PC-9 (cell line): ENCODE measurements around the gene PYGO1.

Experiments
- EZH2 ChIP-seq: fragments of 200-600 bp; sonication (generic); IDR thresholded peaks from 2 replicates; pipeline ENCODE4 v1.8.0; 2017; ENCODE audit warnings: antibody characterized with exemption, low read depth
- TF ChIP-seq, protein P1 (sequence below): fragments of 200-600 bp; sonication (generic); conservative IDR thresholded peaks from 2 replicates; pipeline ENCODE4 v1.6.1; 2017; ENCODE audit warnings: mixed run types, antibody characterized with exemption, mild to moderate bottlenecking, moderate library complexity

DNA sequence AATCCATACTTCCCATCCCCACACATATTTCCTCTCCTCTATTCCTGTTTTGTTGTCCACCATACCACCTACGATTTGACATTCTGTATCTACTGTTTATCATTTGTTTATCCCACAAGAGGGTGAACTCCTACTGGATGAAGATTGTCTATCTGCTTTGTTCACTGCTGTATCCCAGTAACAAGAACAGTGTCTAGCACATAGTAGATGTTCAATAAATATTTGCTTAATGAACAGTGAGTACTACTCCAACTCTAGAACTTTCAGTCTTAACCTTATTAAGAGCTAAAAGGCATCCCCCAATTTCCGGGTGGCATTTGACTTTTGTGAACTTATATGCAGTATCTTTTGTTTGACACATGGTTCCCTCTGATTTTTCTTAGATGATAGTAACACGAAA lies 1.3 kb downstream of the PYGO1 start:
- TF ChIP-seq, protein P1, sequence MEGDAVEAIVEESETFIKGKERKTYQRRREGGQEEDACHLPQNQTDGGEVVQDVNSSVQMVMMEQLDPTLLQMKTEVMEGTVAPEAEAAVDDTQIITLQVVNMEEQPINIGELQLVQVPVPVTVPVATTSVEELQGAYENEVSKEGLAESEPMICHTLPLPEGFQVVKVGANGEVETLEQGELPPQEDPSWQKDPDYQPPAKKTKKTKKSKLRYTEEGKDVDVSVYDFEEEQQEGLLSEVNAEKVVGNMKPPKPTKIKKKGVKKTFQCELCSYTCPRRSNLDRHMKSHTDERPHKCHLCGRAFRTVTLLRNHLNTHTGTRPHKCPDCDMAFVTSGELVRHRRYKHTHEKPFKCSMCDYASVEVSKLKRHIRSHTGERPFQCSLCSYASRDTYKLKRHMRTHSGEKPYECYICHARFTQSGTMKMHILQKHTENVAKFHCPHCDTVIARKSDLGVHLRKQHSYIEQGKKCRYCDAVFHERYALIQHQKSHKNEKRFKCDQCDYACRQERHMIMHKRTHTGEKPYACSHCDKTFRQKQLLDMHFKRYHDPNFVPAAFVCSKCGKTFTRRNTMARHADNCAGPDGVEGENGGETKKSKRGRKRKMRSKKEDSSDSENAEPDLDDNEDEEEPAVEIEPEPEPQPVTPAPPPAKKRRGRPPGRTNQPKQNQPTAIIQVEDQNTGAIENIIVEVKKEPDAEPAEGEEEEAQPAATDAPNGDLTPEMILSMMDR: no peak
- no peak for TF ChIP-seq EZH2
